Neural progenitor cell (in vitro differentiated cells): ENCODE results near the gene PLA2G2E. TPM values are rescaled to one million over a fixed set of nuclear protein-coding genes. Genes with fewer than 3 reads are reported as not detected.

ENCODE experiments used
- DNase-seq: peaks from one replicate; pipeline ENCODE4 v3.0.0-alpha.2; 2016; ENCODE audit warnings: low spot score
- H2AFZ ChIP-seq: fragments of 200-600 bp; sonication (generic); replicated peaks from 2 replicates; pipeline ENCODE4 v1.6.1; 2016; ENCODE audit warnings: antibody characterized with exemption
- H3F3A ChIP-seq: fragments of 200-600 bp; sonication (generic); 2 replicates; pipeline ENCODE4 v1.6.1; 2016; ENCODE audit warnings: antibody characterized with exemption, low read depth
- H3K27ac ChIP-seq: fragments of 200-600 bp; sonication (generic); 2 replicates; pipeline ENCODE4 v1.5.1; 2016; ENCODE audit warnings: mild to moderate bottlenecking
- H3K27me3 ChIP-seq: fragments of 200-600 bp; sonication (generic); 2 replicates; pipeline ENCODE4 v1.6.1; 2016; ENCODE audit warnings: mild to moderate bottlenecking, moderate library complexity
- H3K36me3 ChIP-seq: fragments of 200-600 bp; sonication (generic); 2 replicates; pipeline ENCODE4 v1.5.1; 2016
- H3K4me1 ChIP-seq: fragments of 200-600 bp; sonication (generic); 2 replicates; pipeline ENCODE4 v1.6.1; 2016; ENCODE audit warnings: mixed run types
- H3K4me2 ChIP-seq: fragments of 200-600 bp; sonication (generic); 2 replicates; pipeline ENCODE4 v1.6.1; 2016
- H3K4me3 ChIP-seq: fragments of 200-600 bp; sonication (generic); 2 replicates; pipeline ENCODE4 v1.5.1; 2016
- H3K79me2 ChIP-seq: fragments of 200-600 bp; sonication (generic); 2 replicates; pipeline ENCODE4 v1.6.1; 2016; ENCODE audit warnings: low read depth
- H3K9ac ChIP-seq: fragments of 200-600 bp; sonication (generic); 2 replicates; pipeline ENCODE4 v1.6.1; 2016
- H3K9me3 ChIP-seq: fragments of 200-600 bp; sonication (generic); 2 replicates; pipeline ENCODE4 v1.5.1; 2016; ENCODE audit warnings: low read depth
- H4K20me1 ChIP-seq: fragments of 200-600 bp; sonication (generic); 2 replicates; pipeline ENCODE4 v1.6.1; 2016; ENCODE audit warnings: low read depth
- H3K27ac Mint-ChIP-seq: 3 replicates; pipeline ENCODE4 v1.8.0; 2021; ENCODE audit warnings: mixed read lengths
- H3K27me3 Mint-ChIP-seq: 2 replicates; pipeline ENCODE4 v1.8.0; 2022; ENCODE audit warnings: low read depth, mild to moderate bottlenecking, inconsistent platforms, moderate library complexity, mixed read lengths; ENCODE audit not compliant: insufficient read depth
- H3K36me3 Mint-ChIP-seq: 3 replicates; pipeline ENCODE4 v1.8.0; 2021; ENCODE audit warnings: mixed read lengths
- H3K4me1 Mint-ChIP-seq: 3 replicates; pipeline ENCODE4 v1.8.0; 2021; ENCODE audit warnings: mixed read lengths
- H3K4me3 Mint-ChIP-seq: 3 replicates; pipeline ENCODE4 v1.8.0; 2021; ENCODE audit warnings: mild to moderate bottlenecking, moderate library complexity, mixed read lengths
- H3K9me3 Mint-ChIP-seq: 3 replicates; pipeline ENCODE4 v1.8.0; 2020; ENCODE audit warnings: mixed read lengths
- EZH2 ChIP-seq: fragments of 200-600 bp; sonication (generic); IDR thresholded peaks from 2 replicates; pipeline ENCODE4 v1.6.1; 2017; ENCODE audit warnings: antibody characterized with exemption, mild to moderate bottlenecking, moderate library complexity
- EZH2phosphoT487 ChIP-seq: fragments of 200-600 bp; sonication (generic); IDR thresholded peaks from 2 replicates; pipeline ENCODE4 v1.6.1; 2017; ENCODE audit warnings: antibody characterized with exemption
- total RNA-seq: library from RNA; depleted of rRNA; stranded (reverse); fragments of >200 nt; gene quantifications from 2 replicates; pipeline ENCODE4 v1.2.3, GENCODE V29; 2015; ENCODE audit warnings: low replicate concordance
- TF ChIP-seq, protein P1 (sequence below): fragments of 200-600 bp; sonication (generic); IDR thresholded peaks from 2 replicates; pipeline ENCODE4 v1.5.1; 2017; ENCODE audit warnings: antibody characterized with exemption, mild to moderate bottlenecking

The PLA2G2E gene
- total RNA-seq, 1 donor from 2014 or later = not detected

DNA sequence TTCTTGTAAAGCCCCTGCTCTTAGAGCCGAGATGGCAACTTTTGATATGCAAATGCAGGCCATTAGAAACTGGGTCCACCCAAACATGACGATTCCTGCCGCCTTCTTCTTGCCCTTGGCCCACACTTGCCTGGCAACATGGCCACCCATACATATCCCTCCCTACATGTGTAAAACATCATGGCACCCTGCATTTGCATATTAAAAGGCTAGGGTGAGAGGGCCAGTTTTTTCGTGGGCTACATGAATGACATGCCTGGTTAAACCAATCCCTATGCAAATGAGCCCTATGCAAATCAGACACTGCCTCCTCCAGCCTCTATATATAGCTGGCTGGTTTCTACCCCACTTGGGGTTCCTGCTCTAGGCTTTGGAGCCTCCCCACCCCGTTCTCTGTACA, 37.2 kb upstream of the PLA2G2E start:
- Histone ChIP-seq H3F3A (no peaks in the 10 kb centered on the region), H2AFZ (no peak overlapping the region), H3K79me2 (no peaks in the 10 kb centered on the region), H3K27me3 (no peaks in the 10 kb centered on the region), H3K4me1 (no peaks in the 10 kb centered on the region), H4K20me1 (no peaks in the 10 kb centered on the region), H3K9ac (no peak overlapping the region), H3K4me3 (no peak overlapping the region), H3K27ac (no peak overlapping the region), H3K4me2 (no peak overlapping the region), H3K36me3 (no peaks in the 10 kb centered on the region), H3K9me3 (no peaks in the 10 kb centered on the region)
- no peak overlapping the region for H3K27ac Mint-ChIP-seq
- no peaks in the 10 kb centered on the region for H3K36me3 Mint-ChIP-seq
- DNase-seq = no peak
- peaks cover 13% of the 10 kb centered on the region for H3K27me3 Mint-ChIP-seq
- no peak overlapping the region for H3K4me3 Mint-ChIP-seq
- peaks cover 5% of the 10 kb centered on the region for H3K9me3 Mint-ChIP-seq
- no peaks in the 10 kb centered on the region for H3K4me1 Mint-ChIP-seq
- TF ChIP-seq EZH2 = no peak
- no peak for TF ChIP-seq EZH2phosphoT487
- TF ChIP-seq, protein P1, sequence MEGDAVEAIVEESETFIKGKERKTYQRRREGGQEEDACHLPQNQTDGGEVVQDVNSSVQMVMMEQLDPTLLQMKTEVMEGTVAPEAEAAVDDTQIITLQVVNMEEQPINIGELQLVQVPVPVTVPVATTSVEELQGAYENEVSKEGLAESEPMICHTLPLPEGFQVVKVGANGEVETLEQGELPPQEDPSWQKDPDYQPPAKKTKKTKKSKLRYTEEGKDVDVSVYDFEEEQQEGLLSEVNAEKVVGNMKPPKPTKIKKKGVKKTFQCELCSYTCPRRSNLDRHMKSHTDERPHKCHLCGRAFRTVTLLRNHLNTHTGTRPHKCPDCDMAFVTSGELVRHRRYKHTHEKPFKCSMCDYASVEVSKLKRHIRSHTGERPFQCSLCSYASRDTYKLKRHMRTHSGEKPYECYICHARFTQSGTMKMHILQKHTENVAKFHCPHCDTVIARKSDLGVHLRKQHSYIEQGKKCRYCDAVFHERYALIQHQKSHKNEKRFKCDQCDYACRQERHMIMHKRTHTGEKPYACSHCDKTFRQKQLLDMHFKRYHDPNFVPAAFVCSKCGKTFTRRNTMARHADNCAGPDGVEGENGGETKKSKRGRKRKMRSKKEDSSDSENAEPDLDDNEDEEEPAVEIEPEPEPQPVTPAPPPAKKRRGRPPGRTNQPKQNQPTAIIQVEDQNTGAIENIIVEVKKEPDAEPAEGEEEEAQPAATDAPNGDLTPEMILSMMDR = no peak

DNA sequence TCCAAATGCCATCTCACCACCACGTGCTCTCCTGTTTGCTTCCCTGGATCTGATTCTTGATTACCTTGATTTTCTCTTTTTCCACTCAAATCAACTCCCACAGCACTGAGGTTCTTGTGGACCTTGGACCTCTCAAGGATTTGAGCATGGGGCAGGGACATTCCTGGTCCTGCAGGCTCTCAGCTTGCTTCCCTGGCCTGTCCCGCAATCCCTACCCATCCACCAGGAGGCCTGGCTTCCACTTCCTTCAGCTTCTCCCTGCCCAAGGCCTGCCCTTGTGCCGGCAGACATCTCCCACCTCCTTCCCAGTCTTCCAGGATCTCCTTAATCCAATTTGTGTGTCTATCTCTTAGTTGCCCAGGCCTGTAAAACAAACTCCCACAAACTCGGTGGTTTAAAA, 34.4 kb upstream of the PLA2G2E start:
- TF ChIP-seq, protein P1 = peak; percentile 7
- no peak for TF ChIP-seq EZH2
- Histone ChIP-seq H3K4me3 (no peak overlapping the region), H3K79me2 (no peaks in the 10 kb centered on the region), H3K27ac (no peak overlapping the region), H2AFZ (no peak overlapping the region), H4K20me1 (no peaks in the 10 kb centered on the region), H3K9ac (no peak overlapping the region), H3K4me1 (no peaks in the 10 kb centered on the region), H3F3A (no peaks in the 10 kb centered on the region), H3K27me3 (no peaks in the 10 kb centered on the region), H3K36me3 (no peaks in the 10 kb centered on the region), H3K9me3 (no peaks in the 10 kb centered on the region), H3K4me2 (no peak overlapping the region)
- peaks cover 11% of the 10 kb centered on the region for H3K27me3 Mint-ChIP-seq
- H3K4me1 Mint-ChIP-seq = no peaks in the 10 kb centered on the region
- no peak overlapping the region for H3K27ac Mint-ChIP-seq
- DNase-seq = no peak
- no peaks in the 10 kb centered on the region for H3K36me3 Mint-ChIP-seq
- peaks cover 7% of the 10 kb centered on the region for H3K9me3 Mint-ChIP-seq
- no peak overlapping the region for H3K4me3 Mint-ChIP-seq

DNA sequence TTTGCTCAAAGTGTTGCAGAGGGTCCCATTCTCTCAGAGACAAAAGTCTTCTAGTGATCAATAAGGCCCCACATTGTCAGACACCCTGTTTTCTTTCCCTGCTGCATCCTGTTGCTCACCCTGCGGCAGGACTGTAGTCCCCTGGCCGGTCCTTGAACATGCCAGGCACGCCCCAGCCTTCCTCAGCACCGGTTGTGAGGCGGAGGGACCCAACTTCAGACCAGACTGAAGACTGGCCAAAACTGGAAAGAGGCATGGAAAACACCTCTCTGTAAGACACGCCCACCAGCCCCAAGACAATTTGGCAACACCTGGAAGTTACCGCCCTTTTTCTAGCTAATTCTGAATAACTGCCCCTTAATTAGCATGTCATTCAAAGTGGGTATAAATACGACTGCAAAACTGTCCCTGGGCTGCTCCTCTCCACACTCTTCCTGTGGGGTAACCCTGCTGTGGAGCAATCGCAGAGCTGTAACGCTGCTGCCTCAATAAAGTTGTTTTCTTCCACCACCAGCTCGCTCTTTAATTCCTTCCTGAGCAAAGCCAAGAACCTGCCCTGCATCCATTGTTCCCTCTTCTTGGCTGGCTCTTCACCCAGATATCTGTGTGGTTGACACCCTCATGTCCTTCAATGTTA, 32.2 kb upstream of the PLA2G2E start:
- Mint-ChIP-seq H3K4me3 (no peak overlapping the region), H3K4me1 (no peaks in the 10 kb centered on the region), H3K36me3 (no peaks in the 10 kb centered on the region), H3K9me3 (peaks cover 4% of the 10 kb centered on the region), H3K27me3 (peaks cover 7% of the 10 kb centered on the region), H3K27ac (no peak overlapping the region)
- Histone ChIP-seq H3F3A (no peaks in the 10 kb centered on the region), H3K36me3 (no peaks in the 10 kb centered on the region), H3K4me2 (no peak overlapping the region), H3K79me2 (no peaks in the 10 kb centered on the region), H4K20me1 (no peaks in the 10 kb centered on the region), H3K27me3 (no peaks in the 10 kb centered on the region), H3K4me3 (no peak overlapping the region), H3K9me3 (no peaks in the 10 kb centered on the region), H3K27ac (no peak overlapping the region), H2AFZ (no peak overlapping the region), H3K4me1 (no peaks in the 10 kb centered on the region), H3K9ac (no peak overlapping the region)
- TF ChIP-seq EZH2 (no peak), EZH2phosphoT487 (no peak)
- no peak for DNase-seq

DNA sequence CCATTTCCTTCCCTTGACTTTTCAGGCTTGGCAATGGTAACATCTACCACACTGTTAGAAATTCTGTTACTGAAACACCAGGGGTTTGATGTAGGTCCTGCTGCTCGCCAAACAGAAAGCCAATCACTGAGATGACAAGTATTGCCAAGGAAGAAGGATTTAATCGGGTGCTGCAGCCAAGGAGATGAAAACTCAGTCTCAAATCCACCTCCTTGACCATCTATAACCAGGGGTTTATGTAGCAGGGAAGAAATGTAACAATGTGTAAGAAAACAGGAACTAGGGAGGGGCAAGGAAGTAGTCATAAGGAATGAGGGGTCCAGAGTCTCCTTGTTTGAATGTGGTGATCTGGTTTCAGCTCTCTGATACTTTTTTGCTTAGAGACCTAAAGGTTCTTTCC, 30.6 kb upstream of the PLA2G2E start:
- no peak overlapping the region for H3K4me3 Mint-ChIP-seq

More for the DNA sequence above, 30.6 kb upstream of the PLA2G2E start:
- H3K36me3 Mint-ChIP-seq = no peaks in the 10 kb centered on the region
- Histone ChIP-seq H3K4me2 (no peak overlapping the region), H3K36me3 (no peaks in the 10 kb centered on the region), H4K20me1 (no peaks in the 10 kb centered on the region), H3K4me1 (no peaks in the 10 kb centered on the region), H3K27me3 (no peaks in the 10 kb centered on the region), H3K9me3 (no peaks in the 10 kb centered on the region), H3K9ac (no peak overlapping the region), H3K27ac (no peak overlapping the region), H3K4me3 (no peak overlapping the region), H3K79me2 (no peaks in the 10 kb centered on the region), H2AFZ (no peak overlapping the region), H3F3A (no peaks in the 10 kb centered on the region)
- peaks cover 4% of the 10 kb centered on the region for H3K9me3 Mint-ChIP-seq
- TF ChIP-seq EZH2phosphoT487 (no peak), EZH2 (no peak)
- TF ChIP-seq, protein P1 = no peak
- DNase-seq = no peak
- peaks cover 4% of the 10 kb centered on the region for H3K27me3 Mint-ChIP-seq
- no peaks in the 10 kb centered on the region for H3K4me1 Mint-ChIP-seq
- no peak overlapping the region for H3K27ac Mint-ChIP-seq
